K562 (cell line): Measurements from ENCODE around the gene NABP1. TPM values are rescaled to one million over a fixed set of nuclear protein-coding genes. Genes with fewer than 3 reads are reported as not detected.

Experiments used
- ATAC-seq: fragments of 200-7000 bp; cut with Tn5 transposase; 3 replicates; pipeline ENCODE4 v1.9.1; 2020; ENCODE audit warnings: moderate library complexity
- BruUV-seq: library from RNA; stranded (reverse); fragments of 400-500 nt; replicated peaks from 2 replicates; lab custom pipeline; 2021; lab: Mats Ljungman, UMichigan
- CTCF ChIA-PET: fragments of 300-600 bp; formaldehyde crosslinking; extraction: SDS; loops from one replicate; lab custom pipeline; 2021; ENCODE audit warnings: low intra/inter-chr PET ratio; lab: Yijun Ruan, JAX
- POLR2A ChIA-PET: fragments of 300-600, 350-650 bp; sonication (Branson Sonifier 250); formaldehyde crosslinking; extraction: SDS; loops from one replicate; lab custom pipeline; 2021; ENCODE audit warnings: antibody characterized with exemption, inconsistent platforms; lab: Yijun Ruan, JAX
- DNase-seq, 4 experiments: peaks; one replicate each; pipeline versions ENCODE4 v3.0.0 to v3.0.0-alpha.2; 2011 to 2018; ENCODE audit warnings: low spot score in 3 of 4, mixed read lengths in 3 of 4; ENCODE audit errors: extremely low read depth in 1 of 4
- FAIRE-seq: peaks from 2 replicates; lab custom pipeline; 2011; peaks lifted over from hg19 to GRCh38; lab: Jason Lieb, UNC
- H2AFZ ChIP-seq: 2 replicates; pipeline ENCODE4 v1.6.0; 2011; ENCODE audit warnings: low read depth, low read length, control low read depth, inconsistent platforms
- H3K27ac ChIP-seq: fragments of 200-600 bp; 3 replicates; pipeline ENCODE4 v1.8.0; 2011; ENCODE audit warnings: low read depth, mild to moderate bottlenecking, control low read depth, inconsistent platforms, low read length, moderate library complexity, mixed read lengths; ENCODE audit errors: extremely low read depth
- H3K27me3 ChIP-seq, 2 experiments: fragments of 300-600 bp in 1 of 2; 2 replicates in 1 of 2; 3 replicates in 1 of 2; pipeline versions ENCODE4 v1.6.0 to v1.8.0; 2011; ENCODE audit warnings: inconsistent platforms in 2 of 2, low read length in 2 of 2, mild to moderate bottlenecking in 1 of 2, mixed read lengths in 1 of 2, moderate library complexity in 1 of 2; ENCODE audit not compliant: control insufficient read depth in 2 of 2, insufficient read depth in 2 of 2
- H3K36me3 ChIP-seq: fragments of 300-600 bp; 3 replicates; pipeline ENCODE4 v1.8.0; 2011; ENCODE audit warnings: mild to moderate bottlenecking, low read length, inconsistent platforms; ENCODE audit not compliant: control insufficient read depth, insufficient read depth
- H3K4me1 ChIP-seq, 2 experiments: fragments of 200-600 bp in 1 of 2; replicated peaks in 1 of 2; 2 replicates in 1 of 2; 3 replicates in 1 of 2; pipeline versions ENCODE4 v1.5.1 to v1.8.0; 2011; ENCODE audit warnings: inconsistent platforms in 2 of 2, low read length in 2 of 2, mild to moderate bottlenecking in 1 of 2, mixed read lengths in 1 of 2, moderate library complexity in 1 of 2; ENCODE audit not compliant: control insufficient read depth in 2 of 2, insufficient read depth in 2 of 2
- H3K4me2 ChIP-seq: 2 replicates; pipeline ENCODE4 v1.6.1; 2011; ENCODE audit warnings: low read length, control low read depth, inconsistent platforms, mixed read lengths; ENCODE audit not compliant: insufficient read depth
- H3K4me3 ChIP-seq: fragments of 200-600 bp; sonication (generic), shearing (Covaris generic); 2 replicates; pipeline ENCODE4 v1.5.1; 2016; ENCODE audit warnings: control low read depth, inconsistent platforms
- H3K79me2 ChIP-seq: fragments of 200-600 bp; 3 replicates; pipeline ENCODE4 v1.8.0; 2011; ENCODE audit warnings: low read length, inconsistent platforms; ENCODE audit not compliant: control insufficient read depth, insufficient read depth
- H3K9ac ChIP-seq, 2 experiments: 2 replicates each; pipeline versions ENCODE4 v1.6.0 to v1.6.1; 2011; ENCODE audit warnings: low read depth in 2 of 2, low read length in 2 of 2, control low read depth in 1 of 2, inconsistent platforms in 1 of 2, mild to moderate bottlenecking in 1 of 2, mixed read lengths in 1 of 2; ENCODE audit not compliant: insufficient read depth in 1 of 2
- H3K9me1 ChIP-seq: one replicate; pipeline ENCODE4 v1.6.0; 2011; ENCODE audit warnings: inconsistent platforms, mild to moderate bottlenecking, low read length, moderate library complexity; ENCODE audit not compliant: control insufficient read depth, insufficient read depth
- H3K9me3 ChIP-seq: replicated peaks from 2 replicates; pipeline ENCODE4 v1.5.1; 2011; ENCODE audit warnings: low read depth, low read length, inconsistent platforms; ENCODE audit not compliant: control insufficient read depth, insufficient read depth
- H4K20me1 ChIP-seq: replicated peaks from 2 replicates; pipeline ENCODE4 v1.6.1; 2011; ENCODE audit warnings: low read length, inconsistent platforms, mixed read lengths; ENCODE audit not compliant: control insufficient read depth, insufficient read depth
- ARHGAP35 ChIP-seq: fragments of 450-650 bp; IDR thresholded peaks from 2 replicates; pipeline ENCODE4 v1.6.1; 2018; ENCODE audit not compliant: partially characterized antibody
- ELF1 ChIP-seq: fragments of 200-800 bp; sonication (Bioruptor generic); IDR thresholded peaks from 2 replicates; pipeline ENCODE4 v1.6.1; 2016; ENCODE audit warnings: missing genetic modification characterization, missing compliant biosample characterization
- ESRRB ChIP-seq: fragments of 250-450 bp; sonication (Bioruptor Pico); IDR thresholded peaks from 2 replicates; pipeline ENCODE4 v1.5.0; 2020; ENCODE audit warnings: mild to moderate bottlenecking, moderate library complexity, borderline replicate concordance
- GABPA ChIP-seq: fragments of 200-800 bp; sonication (Bioruptor generic); conservative IDR thresholded peaks from 2 replicates; pipeline ENCODE4 v1.6.1; 2016; ENCODE audit warnings: low read depth, missing genetic modification characterization, missing compliant biosample characterization
- TEAD2 ChIP-seq: fragments of 450-650 bp; IDR thresholded peaks from 2 replicates; pipeline ENCODE4 v1.6.1; 2016; ENCODE audit warnings: missing genetic modification characterization, control low read depth, missing compliant biosample characterization
- ZNF263 ChIP-seq: sonication (generic); formaldehyde crosslinking; IDR thresholded peaks from 2 replicates; pipeline ENCODE4 v1.8.0; 2022; ENCODE audit warnings: mild to moderate bottlenecking, missing genetic modification reagents, borderline replicate concordance
- ZNF75A ChIP-seq: fragments of 450-650 bp; formaldehyde crosslinking; IDR thresholded peaks from 2 replicates; pipeline ENCODE4 v1.4.0; 2020; ENCODE audit warnings: mild to moderate bottlenecking
- WGBS: fragments of 100-300 bp; shearing (Covaris generic); methylation state at CpG from one replicate; pipeline ENCODE4 v1.1.6; 2016; ENCODE audit warnings: low coverage, mixed read lengths; ENCODE audit not compliant: insufficient coverage; ENCODE audit errors: missing lambda C conversion rate; 5-methylcytosine and 5-hydroxymethylcytosine counted together
- in situ Hi-C: fragments of 300-500 bp; cut with MboI; formaldehyde crosslinking; loops from 4 replicates; pipeline ENCODE4 v1.15.0; 2018; ENCODE audit warnings: inconsistent platforms, mixed read lengths
- intact Hi-C: fragments of 100-400 bp; cut with micrococcal nuclease; formaldehyde crosslinking; loops from 2 replicates; pipeline ENCODE4 v1.14.2; 2022
- polyA plus RNA-seq, 8 experiments: library from polyadenylated mRNA; depleted of rRNA in 4 of 8; stranded (reverse) in 5 of 8; unstranded in 3 of 8; fragments of >200 nt; fragmentation: Nextera tagmentation in 2 of 8; fragmentation: Illumina TruSeq in 1 of 8; extraction: Ambion mirVana in 2 of 8; extraction: Trizol in 1 of 8; gene quantifications; 2 replicates each; pipeline versions ENCODE4 v1.2.1 to v1.2.3, GENCODE V29; 2011 to 2014; ENCODE audit warnings: inconsistent platforms in 1 of 8, missing spikeins in 1 of 8
- total RNA-seq, 7 experiments: library from RNA; depleted of rRNA in 6 of 7; stranded (reverse); fragments of >200 nt in 6 of 7; fragmentation: Illumina TruSeq in 2 of 7; extraction: Trizol in 2 of 7; gene quantifications; 2 replicates each; pipeline versions ENCODE4 v1.2.1 to v1.2.3, GENCODE V29; 2011 to 2021; ENCODE audit warnings: low replicate concordance in 1 of 7
- TF ChIP-seq, protein P1 (sequence below): fragments of 250-450 bp; sonication (Bioruptor Pico); IDR thresholded peaks from 2 replicates; pipeline ENCODE4 v1.8.0; 2021; ENCODE audit warnings: mild to moderate bottlenecking, moderate library complexity
- TF ChIP-seq, protein P2 (sequence below), 2 experiments: fragments of 450-650 bp; conservative IDR thresholded peaks; 2 replicates each; pipeline ENCODE4 v1.6.1; 2017; ENCODE audit warnings: mild to moderate bottlenecking in 2 of 2, moderate library complexity in 2 of 2
- TF ChIP-seq, protein P3 (sequence below): fragments of 450-650 bp; IDR thresholded peaks from 2 replicates; pipeline ENCODE4 v1.6.1; 2016; ENCODE audit warnings: mild to moderate bottlenecking
- TF ChIP-seq, protein P4 (sequence below): fragments of 450-650 bp; formaldehyde crosslinking; IDR thresholded peaks from 2 replicates; pipeline ENCODE4 v1.4.0; 2022; ENCODE audit warnings: mild to moderate bottlenecking, moderate library complexity
- TF ChIP-seq, protein P5 (sequence below): sonication (generic); formaldehyde crosslinking; IDR thresholded peaks from 2 replicates; pipeline ENCODE4 v1.8.1; 2023; ENCODE audit warnings: mild to moderate bottlenecking, missing genetic modification reagents

The NABP1 gene
- total and polyA plus RNA-seq, 9 of the 15 experiments (the other 6 are each of a cell fraction or from before 2014, with no cell fraction given) = 12.8 to 44.0 (median 20.2) TPM

DNA sequence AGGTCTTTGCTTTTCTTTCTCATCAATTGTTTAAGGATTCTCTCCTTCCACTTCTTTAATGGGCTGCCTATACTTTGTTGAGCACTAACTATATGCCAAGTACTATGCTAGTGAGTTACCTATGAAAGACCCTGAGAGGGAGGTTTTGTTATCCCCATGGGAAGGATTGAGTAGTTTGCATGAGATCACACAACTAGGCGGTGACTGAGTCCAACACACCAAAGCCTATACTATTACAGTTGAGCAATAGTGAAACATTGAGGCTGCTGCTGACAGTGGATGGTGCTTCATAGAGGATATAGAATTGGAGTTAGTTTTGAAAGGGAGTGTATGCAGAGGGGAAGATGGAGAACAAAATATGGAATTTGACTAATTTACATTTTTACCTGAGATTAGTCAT, 15.8 kb downstream of the NABP1 start:
- in situ Hi-C loops = no loop called here
- Histone ChIP-seq H3K27ac (no peak overlapping the region), H3K27me3 (no peaks in the 10 kb centered on the region), H3K4me2 (no peak overlapping the region), H3K79me2 (no peaks in the 10 kb centered on the region), H3K4me1 (peaks cover 0 to 7% of the 10 kb centered on the region in 2 experiments; a peak in 3 of 5 replicates), H3K9me3 (no peaks in the 10 kb centered on the region), H3K9me1 (no peaks in the 10 kb centered on the region), H3K4me3 (no peak overlapping the region), H3K36me3 (no peaks in the 10 kb centered on the region), H3K9ac (no peak overlapping the region), H4K20me1 (no peaks in the 10 kb centered on the region), H2AFZ (no peak overlapping the region)
- ChIA-PET CTCF (no interaction called here), POLR2A (no interaction called here)
- ATAC-seq = no peak
- intact Hi-C loops = no loop called here
- no peak for DNase-seq
- BruUV-seq = no TSS peak
- no peak for FAIRE-seq
- WGBS = 100% methylated on average over 1 of the region's 1 CpG
- no peak for TF ChIP-seq GABPA
- no peak for TF ChIP-seq ZNF75A (CRISPR knock-in tag)
- no peak for TF ChIP-seq ARHGAP35
- no peak for TF ChIP-seq ESRRB (CRISPR knock-in tag)
- no peak for TF ChIP-seq ZNF263
- TF ChIP-seq, protein P1, sequence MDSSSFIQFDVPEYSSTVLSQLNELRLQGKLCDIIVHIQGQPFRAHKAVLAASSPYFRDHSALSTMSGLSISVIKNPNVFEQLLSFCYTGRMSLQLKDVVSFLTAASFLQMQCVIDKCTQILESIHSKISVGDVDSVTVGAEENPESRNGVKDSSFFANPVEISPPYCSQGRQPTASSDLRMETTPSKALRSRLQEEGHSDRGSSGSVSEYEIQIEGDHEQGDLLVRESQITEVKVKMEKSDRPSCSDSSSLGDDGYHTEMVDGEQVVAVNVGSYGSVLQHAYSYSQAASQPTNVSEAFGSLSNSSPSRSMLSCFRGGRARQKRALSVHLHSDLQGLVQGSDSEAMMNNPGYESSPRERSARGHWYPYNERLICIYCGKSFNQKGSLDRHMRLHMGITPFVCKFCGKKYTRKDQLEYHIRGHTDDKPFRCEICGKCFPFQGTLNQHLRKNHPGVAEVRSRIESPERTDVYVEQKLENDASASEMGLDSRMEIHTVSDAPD (CRISPR knock-in tag) = no peak
- TF ChIP-seq TEAD2 (tag) = no peak
- TF ChIP-seq, protein P2, sequence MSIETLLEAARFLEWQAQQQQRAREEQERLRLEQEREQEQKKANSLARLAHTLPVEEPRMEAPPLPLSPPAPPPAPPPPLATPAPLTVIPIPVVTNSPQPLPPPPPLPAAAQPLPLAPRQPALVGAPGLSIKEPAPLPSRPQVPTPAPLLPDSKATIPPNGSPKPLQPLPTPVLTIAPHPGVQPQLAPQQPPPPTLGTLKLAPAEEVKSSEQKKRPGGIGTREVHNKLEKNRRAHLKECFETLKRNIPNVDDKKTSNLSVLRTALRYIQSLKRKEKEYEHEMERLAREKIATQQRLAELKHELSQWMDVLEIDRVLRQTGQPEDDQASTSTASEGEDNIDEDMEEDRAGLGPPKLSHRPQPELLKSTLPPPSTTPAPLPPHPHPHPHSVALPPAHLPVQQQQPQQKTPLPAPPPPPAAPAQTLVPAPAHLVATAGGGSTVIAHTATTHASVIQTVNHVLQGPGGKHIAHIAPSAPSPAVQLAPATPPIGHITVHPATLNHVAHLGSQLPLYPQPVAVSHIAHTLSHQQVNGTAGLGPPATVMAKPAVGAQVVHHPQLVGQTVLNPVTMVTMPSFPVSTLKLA (conservative IDR thresholded peaks at IDR 0.05) = no peak
- TF ChIP-seq, protein P3, sequence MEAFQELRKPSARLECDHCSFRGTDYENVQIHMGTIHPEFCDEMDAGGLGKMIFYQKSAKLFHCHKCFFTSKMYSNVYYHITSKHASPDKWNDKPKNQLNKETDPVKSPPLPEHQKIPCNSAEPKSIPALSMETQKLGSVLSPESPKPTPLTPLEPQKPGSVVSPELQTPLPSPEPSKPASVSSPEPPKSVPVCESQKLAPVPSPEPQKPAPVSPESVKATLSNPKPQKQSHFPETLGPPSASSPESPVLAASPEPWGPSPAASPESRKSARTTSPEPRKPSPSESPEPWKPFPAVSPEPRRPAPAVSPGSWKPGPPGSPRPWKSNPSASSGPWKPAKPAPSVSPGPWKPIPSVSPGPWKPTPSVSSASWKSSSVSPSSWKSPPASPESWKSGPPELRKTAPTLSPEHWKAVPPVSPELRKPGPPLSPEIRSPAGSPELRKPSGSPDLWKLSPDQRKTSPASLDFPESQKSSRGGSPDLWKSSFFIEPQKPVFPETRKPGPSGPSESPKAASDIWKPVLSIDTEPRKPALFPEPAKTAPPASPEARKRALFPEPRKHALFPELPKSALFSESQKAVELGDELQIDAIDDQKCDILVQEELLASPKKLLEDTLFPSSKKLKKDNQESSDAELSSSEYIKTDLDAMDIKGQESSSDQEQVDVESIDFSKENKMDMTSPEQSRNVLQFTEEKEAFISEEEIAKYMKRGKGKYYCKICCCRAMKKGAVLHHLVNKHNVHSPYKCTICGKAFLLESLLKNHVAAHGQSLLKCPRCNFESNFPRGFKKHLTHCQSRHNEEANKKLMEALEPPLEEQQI = no peak
- TF ChIP-seq, protein P4, sequence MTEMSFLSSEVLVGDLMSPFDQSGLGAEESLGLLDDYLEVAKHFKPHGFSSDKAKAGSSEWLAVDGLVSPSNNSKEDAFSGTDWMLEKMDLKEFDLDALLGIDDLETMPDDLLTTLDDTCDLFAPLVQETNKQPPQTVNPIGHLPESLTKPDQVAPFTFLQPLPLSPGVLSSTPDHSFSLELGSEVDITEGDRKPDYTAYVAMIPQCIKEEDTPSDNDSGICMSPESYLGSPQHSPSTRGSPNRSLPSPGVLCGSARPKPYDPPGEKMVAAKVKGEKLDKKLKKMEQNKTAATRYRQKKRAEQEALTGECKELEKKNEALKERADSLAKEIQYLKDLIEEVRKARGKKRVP (CRISPR knock-in tag) = no peak
- TF ChIP-seq ELF1 (tag) = no peak
- TF ChIP-seq, protein P5, sequence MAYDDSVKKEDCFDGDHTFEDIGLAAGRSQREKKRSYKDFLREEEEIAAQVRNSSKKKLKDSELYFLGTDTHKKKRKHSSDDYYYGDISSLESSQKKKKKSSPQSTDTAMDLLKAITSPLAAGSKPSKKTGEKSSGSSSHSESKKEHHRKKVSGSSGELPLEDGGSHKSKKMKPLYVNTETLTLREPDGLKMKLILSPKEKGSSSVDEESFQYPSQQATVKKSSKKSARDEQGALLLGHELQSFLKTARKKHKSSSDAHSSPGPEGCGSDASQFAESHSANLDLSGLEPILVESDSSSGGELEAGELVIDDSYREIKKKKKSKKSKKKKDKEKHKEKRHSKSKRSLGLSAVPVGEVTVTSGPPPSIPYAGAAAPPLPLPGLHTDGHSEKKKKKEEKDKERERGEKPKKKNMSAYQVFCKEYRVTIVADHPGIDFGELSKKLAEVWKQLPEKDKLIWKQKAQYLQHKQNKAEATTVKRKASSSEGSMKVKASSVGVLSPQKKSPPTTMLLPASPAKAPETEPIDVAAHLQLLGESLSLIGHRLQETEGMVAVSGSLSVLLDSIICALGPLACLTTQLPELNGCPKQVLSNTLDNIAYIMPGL (CRISPR knock-in tag) = no peak
